K562 (cell line): Measurements from ENCODE around the gene TSTD1. TPM values are rescaled to one million over a fixed set of nuclear protein-coding genes. Genes with fewer than 3 reads are reported as not detected.

Experiments used
- ADNP ChIP-seq: fragments of 200-800 bp; sonication (Bioruptor generic); IDR thresholded peaks from 2 replicates; pipeline ENCODE4 v1.6.1; 2016; ENCODE audit warnings: missing genetic modification characterization, missing compliant biosample characterization
- BHLHE40 ChIP-seq: IDR thresholded peaks from 2 replicates; pipeline ENCODE4 v1.6.1; 2011; ENCODE audit warnings: low read length, improper control_type of control experiment
- BRD4 ChIP-seq: fragments of 200-600 bp; sonication (generic); IDR thresholded peaks from 2 replicates; pipeline ENCODE4 v1.6.1; 2017; ENCODE audit warnings: inconsistent platforms
- CBX3 ChIP-seq, 2 experiments: IDR thresholded peaks; 1 replicate in 1 of 2; 2 replicates in 1 of 2; pipeline ENCODE4 v1.6.1; 2012; ENCODE audit warnings: inconsistent platforms in 2 of 2, low read length in 2 of 2, borderline replicate concordance in 1 of 2, control low read depth in 1 of 2
- CTBP1 ChIP-seq: fragments of 450-650 bp; IDR thresholded peaks from 2 replicates; pipeline ENCODE4 v1.6.1; 2016; ENCODE audit warnings: borderline replicate concordance
- DACH1 ChIP-seq: fragments of 450-650 bp; IDR thresholded peaks from 2 replicates; pipeline ENCODE4 v1.6.1; 2018; ENCODE audit not compliant: partially characterized antibody
- FOXJ3 ChIP-seq: sonication (generic); formaldehyde crosslinking; IDR thresholded peaks from 2 replicates; pipeline ENCODE4 v1.4.0; 2020; ENCODE audit warnings: mild to moderate bottlenecking, missing genetic modification reagents
- GTF2A2 ChIP-seq: IDR thresholded peaks from 2 replicates; pipeline ENCODE4 v1.6.1; 2016; ENCODE audit warnings: mild to moderate bottlenecking, missing genetic modification characterization, missing compliant biosample characterization
- HSF4 ChIP-seq: fragments of 250-450 bp; sonication (Bioruptor Pico); IDR thresholded peaks from 2 replicates; pipeline ENCODE4 v2.1.2; 2022; ENCODE audit warnings: mild to moderate bottlenecking, moderate library complexity, borderline replicate concordance
- KLF1 ChIP-seq: fragments of 450-650 bp; IDR thresholded peaks from 2 replicates; pipeline ENCODE4 v1.6.1; 2016; ENCODE audit warnings: missing genetic modification characterization, missing compliant biosample characterization
- RBFOX2 ChIP-seq: fragments of 200-400 bp; formaldehyde crosslinking; IDR thresholded peaks from 2 replicates; pipeline ENCODE4 v1.6.1; 2017; ENCODE audit warnings: low read depth, mild to moderate bottlenecking, low read length, moderate library complexity
- SRSF7 ChIP-seq: fragments of 200-400 bp; formaldehyde crosslinking; optimal IDR thresholded peaks from 2 replicates; pipeline ENCODE3; 2017; ENCODE audit warnings: mild to moderate bottlenecking, low read depth, low read length
- TOE1 ChIP-seq, 2 experiments: fragments of 450-650 bp in 1 of 2; sonication (generic) in 1 of 2; formaldehyde crosslinking in 1 of 2; IDR thresholded peaks; 2 replicates each; pipeline versions ENCODE4 v1.7.1 to v1.8.0; 2016 to 2022; ENCODE audit warnings: borderline replicate concordance in 2 of 2, mild to moderate bottlenecking in 2 of 2, antibody characterized with exemption in 1 of 2, inconsistent platforms in 1 of 2, low read depth in 1 of 2, missing genetic modification reagents in 1 of 2, moderate library complexity in 1 of 2
- ZBTB1 ChIP-seq: sonication (generic); formaldehyde crosslinking; IDR thresholded peaks from 2 replicates; pipeline ENCODE4 v1.8.1; 2023; ENCODE audit warnings: missing genetic modification reagents, low read depth, mild to moderate bottlenecking, borderline replicate concordance
- ZNF41 ChIP-seq: fragments of 250-450 bp; sonication (Bioruptor Pico); conservative IDR thresholded peaks from 2 replicates; pipeline ENCODE4 v1.4.0; 2020; ENCODE audit warnings: mild to moderate bottlenecking
- ZNF778 ChIP-seq: fragments of 450-650 bp; formaldehyde crosslinking; IDR thresholded peaks from 2 replicates; pipeline ENCODE4 v1.4.0; 2020; ENCODE audit warnings: mild to moderate bottlenecking, moderate library complexity
- polyA plus RNA-seq, 8 experiments: library from polyadenylated mRNA; depleted of rRNA in 4 of 8; stranded (reverse) in 5 of 8; unstranded in 3 of 8; fragments of >200 nt; fragmentation: Nextera tagmentation in 2 of 8; fragmentation: Illumina TruSeq in 1 of 8; extraction: Ambion mirVana in 2 of 8; extraction: Trizol in 1 of 8; gene quantifications; 2 replicates each; pipeline versions ENCODE4 v1.2.1 to v1.2.3, GENCODE V29; 2011 to 2014; ENCODE audit warnings: inconsistent platforms in 1 of 8, missing spikeins in 1 of 8
- total RNA-seq, 7 experiments: library from RNA; depleted of rRNA in 6 of 7; stranded (reverse); fragments of >200 nt in 6 of 7; fragmentation: Illumina TruSeq in 2 of 7; extraction: Trizol in 2 of 7; gene quantifications; 2 replicates each; pipeline versions ENCODE4 v1.2.1 to v1.2.3, GENCODE V29; 2011 to 2021; ENCODE audit warnings: low replicate concordance in 1 of 7
- TF ChIP-seq, protein P1 (sequence below): fragments of 250-450 bp; sonication (Bioruptor Pico); IDR thresholded peaks from 2 replicates; pipeline ENCODE4 v1.4.0; 2020; ENCODE audit warnings: mild to moderate bottlenecking, moderate library complexity, borderline replicate concordance
- TF ChIP-seq, protein P2 (sequence below): fragments of 450-650 bp; IDR thresholded peaks from 2 replicates; pipeline ENCODE4 v1.6.1; 2016; ENCODE audit warnings: mild to moderate bottlenecking
- TF ChIP-seq, protein P3 (sequence below): IDR thresholded peaks from 2 replicates; pipeline ENCODE4 v1.6.1; 2011; ENCODE audit warnings: borderline replicate concordance, low read depth, mild to moderate bottlenecking, moderate library complexity, low read length; ENCODE audit not compliant: insufficient read depth, poor library complexity, severe bottlenecking

The TSTD1 gene
- total and polyA plus RNA-seq, 9 of the 15 experiments (the other 6 are each of a cell fraction or from before 2014, with no cell fraction given): 0.23 to 0.53 TPM; not detected in 7

DNA sequence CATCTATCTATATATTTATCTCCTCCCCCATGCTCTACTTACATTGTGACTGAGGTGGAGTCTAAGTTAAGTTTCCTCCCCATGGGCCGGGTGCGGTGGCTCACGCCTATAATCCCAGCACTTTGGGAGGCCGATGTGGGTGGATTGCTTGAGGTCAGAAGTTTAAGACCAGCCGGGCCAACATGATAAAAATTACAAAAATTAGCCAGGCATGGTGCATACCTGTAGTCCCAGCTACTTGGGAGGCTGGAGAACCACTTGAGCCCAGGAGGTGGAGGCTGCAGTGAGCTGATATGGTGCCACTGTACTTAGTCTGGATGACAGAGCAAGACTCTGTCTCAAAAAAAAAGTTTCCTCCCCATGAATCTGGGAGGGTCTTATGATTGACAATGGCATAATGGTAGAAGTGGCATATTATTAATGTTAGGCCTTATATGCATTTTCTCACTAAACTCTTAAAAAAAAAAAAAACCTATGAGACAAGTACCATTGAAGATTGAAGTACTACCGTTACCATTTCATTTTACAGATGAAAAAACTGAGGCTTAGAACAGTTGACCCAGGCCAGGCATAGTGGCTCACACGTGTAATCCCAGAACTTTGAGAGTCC lies 29.1 kb downstream of the TSTD1 start (continued):
- no peak for TF ChIP-seq ZNF778 (CRISPR knock-in tag)
- no peak for TF ChIP-seq ZNF41 (CRISPR knock-in tag)
- TF ChIP-seq, protein P1, sequence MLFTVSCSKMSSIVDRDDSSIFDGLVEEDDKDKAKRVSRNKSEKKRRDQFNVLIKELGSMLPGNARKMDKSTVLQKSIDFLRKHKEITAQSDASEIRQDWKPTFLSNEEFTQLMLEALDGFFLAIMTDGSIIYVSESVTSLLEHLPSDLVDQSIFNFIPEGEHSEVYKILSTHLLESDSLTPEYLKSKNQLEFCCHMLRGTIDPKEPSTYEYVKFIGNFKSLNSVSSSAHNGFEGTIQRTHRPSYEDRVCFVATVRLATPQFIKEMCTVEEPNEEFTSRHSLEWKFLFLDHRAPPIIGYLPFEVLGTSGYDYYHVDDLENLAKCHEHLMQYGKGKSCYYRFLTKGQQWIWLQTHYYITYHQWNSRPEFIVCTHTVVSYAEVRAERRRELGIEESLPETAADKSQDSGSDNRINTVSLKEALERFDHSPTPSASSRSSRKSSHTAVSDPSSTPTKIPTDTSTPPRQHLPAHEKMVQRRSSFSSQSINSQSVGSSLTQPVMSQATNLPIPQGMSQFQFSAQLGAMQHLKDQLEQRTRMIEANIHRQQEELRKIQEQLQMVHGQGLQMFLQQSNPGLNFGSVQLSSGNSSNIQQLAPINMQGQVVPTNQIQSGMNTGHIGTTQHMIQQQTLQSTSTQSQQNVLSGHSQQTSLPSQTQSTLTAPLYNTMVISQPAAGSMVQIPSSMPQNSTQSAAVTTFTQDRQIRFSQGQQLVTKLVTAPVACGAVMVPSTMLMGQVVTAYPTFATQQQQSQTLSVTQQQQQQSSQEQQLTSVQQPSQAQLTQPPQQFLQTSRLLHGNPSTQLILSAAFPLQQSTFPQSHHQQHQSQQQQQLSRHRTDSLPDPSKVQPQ: no peak
- TF ChIP-seq, protein P2, sequence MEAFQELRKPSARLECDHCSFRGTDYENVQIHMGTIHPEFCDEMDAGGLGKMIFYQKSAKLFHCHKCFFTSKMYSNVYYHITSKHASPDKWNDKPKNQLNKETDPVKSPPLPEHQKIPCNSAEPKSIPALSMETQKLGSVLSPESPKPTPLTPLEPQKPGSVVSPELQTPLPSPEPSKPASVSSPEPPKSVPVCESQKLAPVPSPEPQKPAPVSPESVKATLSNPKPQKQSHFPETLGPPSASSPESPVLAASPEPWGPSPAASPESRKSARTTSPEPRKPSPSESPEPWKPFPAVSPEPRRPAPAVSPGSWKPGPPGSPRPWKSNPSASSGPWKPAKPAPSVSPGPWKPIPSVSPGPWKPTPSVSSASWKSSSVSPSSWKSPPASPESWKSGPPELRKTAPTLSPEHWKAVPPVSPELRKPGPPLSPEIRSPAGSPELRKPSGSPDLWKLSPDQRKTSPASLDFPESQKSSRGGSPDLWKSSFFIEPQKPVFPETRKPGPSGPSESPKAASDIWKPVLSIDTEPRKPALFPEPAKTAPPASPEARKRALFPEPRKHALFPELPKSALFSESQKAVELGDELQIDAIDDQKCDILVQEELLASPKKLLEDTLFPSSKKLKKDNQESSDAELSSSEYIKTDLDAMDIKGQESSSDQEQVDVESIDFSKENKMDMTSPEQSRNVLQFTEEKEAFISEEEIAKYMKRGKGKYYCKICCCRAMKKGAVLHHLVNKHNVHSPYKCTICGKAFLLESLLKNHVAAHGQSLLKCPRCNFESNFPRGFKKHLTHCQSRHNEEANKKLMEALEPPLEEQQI: no peak
- peak; percentile 42 for TF ChIP-seq DACH1
- TF ChIP-seq BRD4: no peak
- no peak for TF ChIP-seq TOE1 (IDR thresholded peaks at IDR 0.05; ENCODE audit: borderline replicate concordance)
- no peak for TF ChIP-seq TOE1 (CRISPR knock-in tag; IDR thresholded peaks at IDR 0.05; ENCODE audit: borderline replicate concordance, low read depth)
- TF ChIP-seq FOXJ3: no peak
- TF ChIP-seq GTF2A2 (tag): no peak
- TF ChIP-seq SRSF7: no peak
- TF ChIP-seq BHLHE40: peak; percentile 32; the same call in 1 of the 2 replicates
- peak; percentile 51; the same call in 1 of the 2 replicates for TF ChIP-seq CTBP1
- peak; percentile 80; the same call in 1 of the 2 replicates for TF ChIP-seq ADNP (tag)
- no peak for TF ChIP-seq CBX3 (IDR thresholded peaks at IDR 0.05; ENCODE audit: borderline replicate concordance in 1 of 2, low read length in 2 of 2)
- no peak for TF ChIP-seq ZBTB1 (CRISPR knock-in tag)
- no peak for TF ChIP-seq HSF4 (CRISPR knock-in tag)
- TF ChIP-seq, protein P3, sequence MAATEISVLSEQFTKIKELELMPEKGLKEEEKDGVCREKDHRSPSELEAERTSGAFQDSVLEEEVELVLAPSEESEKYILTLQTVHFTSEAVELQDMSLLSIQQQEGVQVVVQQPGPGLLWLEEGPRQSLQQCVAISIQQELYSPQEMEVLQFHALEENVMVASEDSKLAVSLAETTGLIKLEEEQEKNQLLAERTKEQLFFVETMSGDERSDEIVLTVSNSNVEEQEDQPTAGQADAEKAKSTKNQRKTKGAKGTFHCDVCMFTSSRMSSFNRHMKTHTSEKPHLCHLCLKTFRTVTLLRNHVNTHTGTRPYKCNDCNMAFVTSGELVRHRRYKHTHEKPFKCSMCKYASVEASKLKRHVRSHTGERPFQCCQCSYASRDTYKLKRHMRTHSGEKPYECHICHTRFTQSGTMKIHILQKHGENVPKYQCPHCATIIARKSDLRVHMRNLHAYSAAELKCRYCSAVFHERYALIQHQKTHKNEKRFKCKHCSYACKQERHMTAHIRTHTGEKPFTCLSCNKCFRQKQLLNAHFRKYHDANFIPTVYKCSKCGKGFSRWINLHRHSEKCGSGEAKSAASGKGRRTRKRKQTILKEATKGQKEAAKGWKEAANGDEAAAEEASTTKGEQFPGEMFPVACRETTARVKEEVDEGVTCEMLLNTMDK: no peak
- no peak for TF ChIP-seq KLF1 (tag)
- TF ChIP-seq RBFOX2: no peak
